ENCODE results near the gene NPY4R. TPM values are rescaled to one million over a fixed set of nuclear protein-coding genes. Genes with fewer than 3 reads are reported as not detected.
A peak's percentile ranks its signal among the peaks of the same experiment; 100 is the strongest.
"Not testable (repeated sequence)": the region's sequence is repeated elsewhere in the genome, so short reads cannot be mapped to it uniquely, and the experiment has no call there.

The NPY4R gene
- total RNA-seq, 1 experiment from 2014 or later: not detected

DNA sequence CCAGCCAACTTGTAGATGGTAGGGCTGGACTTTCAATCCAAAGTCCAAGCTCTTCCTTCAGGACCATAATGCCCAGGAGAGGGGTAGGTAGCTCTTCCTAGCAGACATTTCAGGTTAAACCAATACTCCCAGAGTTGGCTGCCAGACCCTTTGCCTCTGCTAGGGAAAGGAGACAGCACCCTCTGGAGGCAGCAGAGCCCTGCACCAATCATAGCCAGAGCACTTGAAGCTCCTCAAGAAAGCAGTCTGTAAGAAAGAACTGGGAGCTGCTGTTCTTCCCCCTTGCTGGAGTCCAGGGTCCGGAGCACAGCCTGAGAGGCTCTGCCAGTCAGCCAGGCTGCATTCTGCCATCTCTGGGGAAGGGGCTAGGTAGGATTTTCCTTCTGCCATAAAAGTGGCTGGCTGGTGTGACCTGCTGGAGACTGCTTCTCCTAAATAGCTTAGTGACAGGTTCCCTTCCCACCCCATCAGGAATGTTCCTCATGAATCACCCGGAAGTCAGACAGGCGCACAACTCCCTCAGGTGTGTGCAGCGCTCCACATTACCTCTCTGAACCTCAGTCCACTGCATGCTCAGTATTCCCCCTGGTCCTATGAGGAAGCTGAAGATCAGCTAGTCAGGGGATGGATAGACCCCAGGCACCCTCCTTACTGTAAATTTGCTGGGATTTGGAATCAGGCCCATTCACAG is 2.5 kb upstream of the NPY4R start:
- peak; percentile 19 for TF ChIP-seq CTCF (IDR thresholded peaks at IDR 0.05; ENCODE audit: unreplicated experiment)
- H3K4me1 Mint-ChIP-seq (ENCODE audit: low read depth, unreplicated experiment); H3K27me3 Mint-ChIP-seq (ENCODE audit: unreplicated experiment); CTCF ChIA-PET; H3K36me3 Mint-ChIP-seq (ENCODE audit: insufficient read depth, unreplicated experiment); H3K9me3 Mint-ChIP-seq (ENCODE audit: low read depth, unreplicated experiment); BruUV-seq (replicated peaks); intact Hi-C loops (cut with micrococcal nuclease; ENCODE audit: unreplicated experiment); H3K27ac Mint-ChIP-seq (ENCODE audit: unreplicated experiment); H3K4me3 Mint-ChIP-seq (ENCODE audit: low read depth, unreplicated experiment): not testable (repeated sequence)
- peak; percentile 42 for DNase-seq

- DNase-seq, CTCF ChIA-PET: not testable (repeated sequence)
These were observed 2.1 kb downstream of the NPY4R start for GRCh38 chr10:46463608-46464007.

DNA sequence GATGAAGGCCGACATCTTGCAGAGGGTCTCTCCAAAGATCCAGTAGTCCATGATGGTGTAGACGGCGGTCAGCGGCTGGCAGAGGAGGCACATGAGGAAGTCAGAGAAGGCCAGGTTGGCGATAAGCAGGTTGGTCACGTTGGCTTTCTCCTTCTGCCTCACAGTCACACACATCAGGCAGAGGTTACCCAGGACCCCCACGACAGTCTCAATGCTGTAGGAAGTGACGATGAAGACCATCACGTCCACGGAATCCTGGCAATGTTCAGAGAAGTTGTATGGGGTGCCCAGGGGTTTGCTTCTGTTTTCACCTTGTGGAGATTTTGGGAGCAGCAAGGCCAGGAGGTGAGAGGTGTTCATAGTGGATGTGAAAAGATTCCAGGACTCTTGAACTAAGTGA is 3.5 kb downstream of the NPY4R start:
- BruUV-seq (replicated peaks); CTCF ChIA-PET; H3K27ac Mint-ChIP-seq (ENCODE audit: unreplicated experiment); H3K27me3 Mint-ChIP-seq (ENCODE audit: unreplicated experiment); intact Hi-C loops (cut with micrococcal nuclease; ENCODE audit: unreplicated experiment); DNase-seq; H3K9me3 Mint-ChIP-seq (ENCODE audit: low read depth, unreplicated experiment); H3K4me3 Mint-ChIP-seq (ENCODE audit: low read depth, unreplicated experiment); H3K4me1 Mint-ChIP-seq (ENCODE audit: low read depth, unreplicated experiment); H3K36me3 Mint-ChIP-seq (ENCODE audit: insufficient read depth, unreplicated experiment): not testable (repeated sequence)

More at GRCh38 chr10:46463608-46464007, 2.1 kb downstream of the NPY4R start:
- BruUV-seq (replicated peaks); H3K4me1 Mint-ChIP-seq (ENCODE audit: low read depth, unreplicated experiment); H3K4me3 Mint-ChIP-seq (ENCODE audit: low read depth, unreplicated experiment); H3K27me3 Mint-ChIP-seq (ENCODE audit: unreplicated experiment); H3K27ac Mint-ChIP-seq (ENCODE audit: unreplicated experiment); H3K36me3 Mint-ChIP-seq (ENCODE audit: insufficient read depth, unreplicated experiment); H3K9me3 Mint-ChIP-seq (ENCODE audit: low read depth, unreplicated experiment); intact Hi-C loops (cut with micrococcal nuclease; ENCODE audit: unreplicated experiment): not testable (repeated sequence)

DNA sequence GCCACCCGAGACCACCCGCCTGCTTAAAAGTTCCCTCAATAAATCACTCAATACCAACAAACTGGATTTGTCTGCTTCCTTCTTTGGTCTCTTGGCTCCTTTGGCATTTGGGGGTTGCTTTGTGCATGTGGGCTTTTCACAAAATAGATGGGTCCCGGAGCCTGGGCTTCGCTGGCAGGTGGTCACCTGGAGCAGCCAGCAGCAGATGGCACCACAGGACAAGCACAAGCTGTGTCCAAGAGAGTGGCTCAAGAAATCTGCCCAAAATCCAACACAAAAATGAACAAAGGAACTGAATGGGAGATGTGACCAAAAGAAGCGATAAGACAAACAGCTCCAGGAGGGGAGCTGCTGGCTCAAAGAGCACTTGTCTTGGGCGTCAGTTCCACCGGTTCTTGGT is 6.2 kb downstream of the NPY4R start:
- H3K4me3 Mint-ChIP-seq (ENCODE audit: low read depth, unreplicated experiment); H3K9me3 Mint-ChIP-seq (ENCODE audit: low read depth, unreplicated experiment); DNase-seq; H3K4me1 Mint-ChIP-seq (ENCODE audit: low read depth, unreplicated experiment); BruUV-seq (replicated peaks); H3K36me3 Mint-ChIP-seq (ENCODE audit: insufficient read depth, unreplicated experiment); H3K27me3 Mint-ChIP-seq (ENCODE audit: unreplicated experiment); H3K27ac Mint-ChIP-seq (ENCODE audit: unreplicated experiment); intact Hi-C loops (cut with micrococcal nuclease; ENCODE audit: unreplicated experiment); CTCF ChIA-PET: not testable (repeated sequence)

- DNase-seq; H3K9me3 Mint-ChIP-seq (ENCODE audit: low read depth, unreplicated experiment); H3K27ac Mint-ChIP-seq (ENCODE audit: unreplicated experiment); CTCF ChIA-PET; BruUV-seq (replicated peaks); H3K4me1 Mint-ChIP-seq (ENCODE audit: low read depth, unreplicated experiment); H3K36me3 Mint-ChIP-seq (ENCODE audit: insufficient read depth, unreplicated experiment); intact Hi-C loops (cut with micrococcal nuclease; ENCODE audit: unreplicated experiment); H3K4me3 Mint-ChIP-seq (ENCODE audit: low read depth, unreplicated experiment); H3K27me3 Mint-ChIP-seq (ENCODE audit: unreplicated experiment): not testable (repeated sequence)
These were observed 8.7 kb downstream of the NPY4R start for GRCh38 chr10:46457071-46457470.

GRCh38 chr10:46455992-46456391 is 9.8 kb downstream of the NPY4R start:
- H3K36me3 Mint-ChIP-seq (ENCODE audit: insufficient read depth, unreplicated experiment); BruUV-seq (replicated peaks); H3K9me3 Mint-ChIP-seq (ENCODE audit: low read depth, unreplicated experiment); H3K27me3 Mint-ChIP-seq (ENCODE audit: unreplicated experiment); H3K4me1 Mint-ChIP-seq (ENCODE audit: low read depth, unreplicated experiment); H3K4me3 Mint-ChIP-seq (ENCODE audit: low read depth, unreplicated experiment); intact Hi-C loops (cut with micrococcal nuclease; ENCODE audit: unreplicated experiment); H3K27ac Mint-ChIP-seq (ENCODE audit: unreplicated experiment); CTCF ChIA-PET; DNase-seq: not testable (repeated sequence)

- H3K27me3 Mint-ChIP-seq (ENCODE audit: unreplicated experiment); H3K4me3 Mint-ChIP-seq (ENCODE audit: low read depth, unreplicated experiment); H3K27ac Mint-ChIP-seq (ENCODE audit: unreplicated experiment); BruUV-seq (replicated peaks); H3K36me3 Mint-ChIP-seq (ENCODE audit: insufficient read depth, unreplicated experiment); H3K4me1 Mint-ChIP-seq (ENCODE audit: low read depth, unreplicated experiment); H3K9me3 Mint-ChIP-seq (ENCODE audit: low read depth, unreplicated experiment); CTCF ChIA-PET; intact Hi-C loops (cut with micrococcal nuclease; ENCODE audit: unreplicated experiment); DNase-seq: not testable (repeated sequence)
These were observed 14.4 kb downstream of the NPY4R start for GRCh38 chr10:46451365-46451764.

GRCh38 chr10:46450829-46451228 is 14.9 kb downstream of the NPY4R start:
- H3K9me3 Mint-ChIP-seq (ENCODE audit: low read depth, unreplicated experiment); H3K27ac Mint-ChIP-seq (ENCODE audit: unreplicated experiment); H3K4me3 Mint-ChIP-seq (ENCODE audit: low read depth, unreplicated experiment); DNase-seq; CTCF ChIA-PET; H3K27me3 Mint-ChIP-seq (ENCODE audit: unreplicated experiment); BruUV-seq (replicated peaks); H3K4me1 Mint-ChIP-seq (ENCODE audit: low read depth, unreplicated experiment); intact Hi-C loops (cut with micrococcal nuclease; ENCODE audit: unreplicated experiment); H3K36me3 Mint-ChIP-seq (ENCODE audit: insufficient read depth, unreplicated experiment): not testable (repeated sequence)

DNA sequence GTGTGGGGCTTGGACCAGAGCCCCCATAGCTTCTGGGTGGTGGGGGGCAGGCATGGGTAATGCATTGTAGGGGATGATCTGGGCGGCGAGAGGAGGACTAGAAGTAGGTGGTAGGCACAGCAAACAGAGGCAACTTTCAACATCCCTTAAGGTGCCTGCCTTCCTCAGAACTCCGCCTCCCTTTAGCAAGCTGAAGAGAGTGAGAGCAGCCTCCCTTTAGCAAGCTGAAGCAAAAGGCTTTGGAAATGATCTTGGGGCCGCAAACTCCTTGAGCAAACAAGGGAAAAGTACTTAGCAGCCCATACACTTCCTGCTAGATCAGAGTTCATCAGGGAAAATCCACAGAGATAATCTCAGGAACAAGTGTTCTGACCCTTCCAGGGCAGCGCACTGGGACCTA is 18.3 kb downstream of the NPY4R start:
- H3K36me3 Mint-ChIP-seq (ENCODE audit: insufficient read depth, unreplicated experiment); H3K4me1 Mint-ChIP-seq (ENCODE audit: low read depth, unreplicated experiment); DNase-seq; H3K4me3 Mint-ChIP-seq (ENCODE audit: low read depth, unreplicated experiment); H3K27ac Mint-ChIP-seq (ENCODE audit: unreplicated experiment); H3K27me3 Mint-ChIP-seq (ENCODE audit: unreplicated experiment); intact Hi-C loops (cut with micrococcal nuclease; ENCODE audit: unreplicated experiment); H3K9me3 Mint-ChIP-seq (ENCODE audit: low read depth, unreplicated experiment); BruUV-seq (replicated peaks); CTCF ChIA-PET: not testable (repeated sequence)
